Adrenal gland (tissue), 5 donors: Measurements from ENCODE around the gene VEGFC.

Experiments used
- CTCF ChIP-seq, 6 experiments: fragments of 450-650 bp in 4 of 6; fragments of 200-600 bp in 2 of 6; sonication (generic) in 1 of 6; IDR thresholded peaks; 1 replicate in 5 of 6; 2 replicates in 1 of 6; pipeline versions ENCODE4 v1.5.1 to v1.8.0; 2016 to 2021; ENCODE audit warnings: antibody characterized with exemption in 6 of 6, mild to moderate bottlenecking in 2 of 6, moderate library complexity in 1 of 6
- POLR2A ChIP-seq, 2 donors: fragments of 450-650 bp; IDR thresholded peaks; one replicate each; pipeline ENCODE4 v1.6.1; 2017; ENCODE audit warnings: antibody characterized with exemption in 2 of 2, mild to moderate bottlenecking in 2 of 2, moderate library complexity in 1 of 2
- donor health status: DM: no; HTN: no; CAD: no.

- no peak for TF ChIP-seq POLR2A (IDR thresholded peaks at IDR 0.05)
- TF ChIP-seq CTCF (IDR thresholded peaks at IDR 0.05) = no peak
Observed at GRCh38 chr4:176788248-176788647, 4.5 kb downstream of the VEGFC start.
